HepG2 (cell line): ENCODE results near the gene ANKRD42. TPM values are rescaled to one million over a fixed set of nuclear protein-coding genes. Genes with fewer than 3 reads are reported as not detected.

Experiments used
- CHD2 ChIP-seq: IDR thresholded peaks from 2 replicates; pipeline ENCODE4 v1.6.1; 2011; ENCODE audit warnings: low read depth, low read length, improper control_type of control experiment
- FOSL1 ChIP-seq: sonication (generic); formaldehyde crosslinking; IDR thresholded peaks from 2 replicates; pipeline ENCODE4 v1.9.0; 2021; ENCODE audit warnings: missing genetic modification reagents, borderline replicate concordance
- HHEX ChIP-seq: IDR thresholded peaks from 2 replicates; pipeline ENCODE4 v1.6.1; 2016; ENCODE audit warnings: control low read depth
- IKZF1 ChIP-seq: fragments of 450-650 bp; IDR thresholded peaks from 2 replicates; pipeline ENCODE4 v1.7.1; 2016
- ISX ChIP-seq: sonication (generic); formaldehyde crosslinking; conservative IDR thresholded peaks from 2 replicates; pipeline ENCODE4 v1.5.0; 2020; ENCODE audit warnings: missing genetic modification reagents
- NFE2L2 ChIP-seq: fragments of 150-350 bp; IDR thresholded peaks from 2 replicates; pipeline ENCODE4 v1.6.1; 2014; ENCODE audit warnings: low read length
- ZFP1 ChIP-seq: IDR thresholded peaks from 2 replicates; pipeline ENCODE4 v1.6.1; 2016
- ZNF260 ChIP-seq: sonication (generic); formaldehyde crosslinking; IDR thresholded peaks from 2 replicates; pipeline ENCODE4 v1.4.0; 2020; ENCODE audit warnings: missing genetic modification reagents, low read depth, mild to moderate bottlenecking, borderline replicate concordance
- ZNF430 ChIP-seq: sonication (generic); formaldehyde crosslinking; IDR thresholded peaks from 2 replicates; pipeline ENCODE4 v1.9.0; 2021; ENCODE audit warnings: mild to moderate bottlenecking, missing genetic modification reagents
- polyA plus RNA-seq, 8 experiments: library from polyadenylated mRNA; depleted of rRNA in 3 of 8; stranded (reverse) in 7 of 8; unstranded in 1 of 8; fragments of >200 nt; fragmentation: Illumina TruSeq in 4 of 8; extraction: Trizol in 4 of 8; gene quantifications; 2 replicates each; pipeline versions ENCODE4 v1.2.1 to v1.2.3, GENCODE V29; 2011 to 2016; ENCODE audit warnings: low read depth in 4 of 8, missing spikeins in 1 of 8, mixed read lengths in 1 of 8; ENCODE audit not compliant: insufficient read depth in 1 of 8
- total RNA-seq, 5 experiments: library from RNA; depleted of rRNA; stranded (reverse); fragments of >200 nt; fragmentation: Illumina TruSeq; extraction: Trizol; gene quantifications; 2 replicates each; pipeline ENCODE4 v1.2.3, GENCODE V29; 2016; ENCODE audit warnings: low read depth in 1 of 5
- TF ChIP-seq, protein P1 (sequence below): sonication (generic); formaldehyde crosslinking; IDR thresholded peaks from 2 replicates; pipeline ENCODE4 v1.5.0; 2020; ENCODE audit warnings: mild to moderate bottlenecking, missing genetic modification reagents, borderline replicate concordance
- TF ChIP-seq, protein P2 (sequence below): IDR thresholded peaks from 2 replicates; pipeline ENCODE4 v1.6.1; 2016; ENCODE audit warnings: low read depth, borderline replicate concordance
- TF ChIP-seq, protein P3 (sequence below): sonication (generic); formaldehyde crosslinking; IDR thresholded peaks from 2 replicates; pipeline ENCODE4 v1.5.0; 2020; ENCODE audit warnings: mild to moderate bottlenecking, missing genetic modification reagents
- TF ChIP-seq, protein P4 (sequence below): sonication (generic); formaldehyde crosslinking; IDR thresholded peaks from 2 replicates; pipeline ENCODE4 v1.9.0; 2021; ENCODE audit warnings: missing genetic modification reagents, mild to moderate bottlenecking, borderline replicate concordance
- TF ChIP-seq, protein P5 (sequence below): sonication (generic); formaldehyde crosslinking; IDR thresholded peaks from 2 replicates; pipeline ENCODE4 v1.5.1; 2020; ENCODE audit warnings: mild to moderate bottlenecking, moderate library complexity, missing genetic modification reagents

ANKRD42 gene
- total and polyA plus RNA-seq, 2 of the 13 experiments (the other 11 are each of a cell fraction or from before 2014, with no cell fraction given), result 2.2 to 3.7 TPM

DNA sequence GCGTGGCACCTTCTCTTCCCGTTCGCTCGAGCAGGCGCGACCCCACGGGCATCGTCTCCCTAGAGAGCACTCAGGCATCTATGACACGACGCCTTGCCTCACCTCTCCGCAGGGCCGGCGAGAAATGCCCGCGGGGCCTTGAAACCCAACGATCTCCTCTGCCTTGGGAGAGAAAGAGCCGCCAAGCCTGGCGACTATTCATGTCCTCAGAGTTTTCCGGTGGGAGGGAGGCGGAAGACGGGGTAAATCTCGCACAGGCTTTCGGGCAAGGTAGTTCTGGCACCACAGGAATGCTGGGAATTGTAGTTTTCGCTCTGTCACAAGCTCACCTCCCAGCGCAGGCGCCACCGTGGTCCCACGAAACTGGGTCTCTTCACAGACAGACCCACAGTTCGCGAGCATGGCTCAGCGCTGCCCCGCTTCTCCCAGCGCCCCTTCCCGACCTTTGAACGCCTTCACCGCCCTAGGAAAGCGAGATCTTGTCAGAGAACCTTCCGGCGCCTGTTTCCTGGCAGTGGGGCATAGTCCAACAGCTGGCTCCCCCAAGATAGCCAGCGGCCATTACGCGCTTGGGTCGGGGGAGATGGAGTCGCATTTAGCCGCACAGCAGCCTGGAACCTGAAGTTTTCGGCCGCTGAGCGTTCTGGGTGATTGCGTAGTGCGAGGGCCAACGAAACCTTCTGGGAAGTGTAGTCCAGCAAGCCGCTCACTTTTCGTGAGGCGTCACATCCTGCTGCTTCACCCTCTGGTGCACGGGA, 92.4 kb downstream of the ANKRD42 start, which contains the start of gene CCDC90B (continued):
- TF ChIP-seq, protein P1, sequence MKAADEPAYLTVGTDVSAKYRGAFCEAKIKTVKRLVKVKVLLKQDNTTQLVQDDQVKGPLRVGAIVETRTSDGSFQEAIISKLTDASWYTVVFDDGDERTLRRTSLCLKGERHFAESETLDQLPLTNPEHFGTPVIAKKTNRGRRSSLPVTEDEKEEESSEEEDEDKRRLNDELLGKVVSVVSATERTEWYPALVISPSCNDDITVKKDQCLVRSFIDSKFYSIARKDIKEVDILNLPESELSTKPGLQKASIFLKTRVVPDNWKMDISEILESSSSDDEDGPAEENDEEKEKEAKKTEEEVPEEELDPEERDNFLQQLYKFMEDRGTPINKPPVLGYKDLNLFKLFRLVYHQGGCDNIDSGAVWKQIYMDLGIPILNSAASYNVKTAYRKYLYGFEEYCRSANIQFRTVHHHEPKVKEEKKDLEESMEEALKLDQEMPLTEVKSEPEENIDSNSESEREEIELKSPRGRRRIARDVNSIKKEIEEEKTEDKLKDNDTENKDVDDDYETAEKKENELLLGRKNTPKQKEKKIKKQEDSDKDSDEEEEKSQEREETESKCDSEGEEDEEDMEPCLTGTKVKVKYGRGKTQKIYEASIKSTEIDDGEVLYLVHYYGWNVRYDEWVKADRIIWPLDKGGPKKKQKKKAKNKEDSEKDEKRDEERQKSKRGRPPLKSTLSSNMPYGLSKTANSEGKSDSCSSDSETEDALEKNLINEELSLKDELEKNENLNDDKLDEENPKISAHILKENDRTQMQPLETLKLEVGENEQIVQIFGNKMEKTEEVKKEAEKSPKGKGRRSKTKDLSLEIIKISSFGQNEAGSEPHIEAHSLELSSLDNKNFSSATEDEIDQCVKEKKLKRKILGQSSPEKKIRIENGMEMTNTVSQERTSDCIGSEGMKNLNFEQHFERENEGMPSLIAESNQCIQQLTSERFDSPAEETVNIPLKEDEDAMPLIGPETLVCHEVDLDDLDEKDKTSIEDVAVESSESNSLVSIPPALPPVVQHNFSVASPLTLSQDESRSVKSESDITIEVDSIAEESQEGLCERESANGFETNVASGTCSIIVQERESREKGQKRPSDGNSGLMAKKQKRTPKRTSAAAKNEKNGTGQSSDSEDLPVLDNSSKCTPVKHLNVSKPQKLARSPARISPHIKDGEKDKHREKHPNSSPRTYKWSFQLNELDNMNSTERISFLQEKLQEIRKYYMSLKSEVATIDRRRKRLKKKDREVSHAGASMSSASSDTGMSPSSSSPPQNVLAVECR (CRISPR knock-in tag), result peak; percentile 92
- TF ChIP-seq ZFP1 (CRISPR knock-in tag) (0 out of 2 replicates have a peak, but pooled peaks have one; percentile 49), ZNF430 (CRISPR knock-in tag) (peak; percentile 65; the same call in 1 of the 2 replicates), IKZF1 (no peak), FOSL1 (CRISPR knock-in tag) (no peak), HHEX (CRISPR knock-in tag) (no peak), ISX (CRISPR knock-in tag) (no peak), ZNF260 (CRISPR knock-in tag) (no peak), CHD2 (no peak; the same call in 1 of the 2 replicates), NFE2L2 (no peak)
- TF ChIP-seq, protein P2, sequence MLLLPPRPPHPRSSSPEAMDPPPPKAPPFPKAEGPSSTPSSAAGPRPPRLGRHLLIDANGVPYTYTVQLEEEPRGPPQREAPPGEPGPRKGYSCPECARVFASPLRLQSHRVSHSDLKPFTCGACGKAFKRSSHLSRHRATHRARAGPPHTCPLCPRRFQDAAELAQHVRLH (CRISPR knock-in tag), result no peak; the same call in 1 of the 2 replicates
- TF ChIP-seq, protein P3, sequence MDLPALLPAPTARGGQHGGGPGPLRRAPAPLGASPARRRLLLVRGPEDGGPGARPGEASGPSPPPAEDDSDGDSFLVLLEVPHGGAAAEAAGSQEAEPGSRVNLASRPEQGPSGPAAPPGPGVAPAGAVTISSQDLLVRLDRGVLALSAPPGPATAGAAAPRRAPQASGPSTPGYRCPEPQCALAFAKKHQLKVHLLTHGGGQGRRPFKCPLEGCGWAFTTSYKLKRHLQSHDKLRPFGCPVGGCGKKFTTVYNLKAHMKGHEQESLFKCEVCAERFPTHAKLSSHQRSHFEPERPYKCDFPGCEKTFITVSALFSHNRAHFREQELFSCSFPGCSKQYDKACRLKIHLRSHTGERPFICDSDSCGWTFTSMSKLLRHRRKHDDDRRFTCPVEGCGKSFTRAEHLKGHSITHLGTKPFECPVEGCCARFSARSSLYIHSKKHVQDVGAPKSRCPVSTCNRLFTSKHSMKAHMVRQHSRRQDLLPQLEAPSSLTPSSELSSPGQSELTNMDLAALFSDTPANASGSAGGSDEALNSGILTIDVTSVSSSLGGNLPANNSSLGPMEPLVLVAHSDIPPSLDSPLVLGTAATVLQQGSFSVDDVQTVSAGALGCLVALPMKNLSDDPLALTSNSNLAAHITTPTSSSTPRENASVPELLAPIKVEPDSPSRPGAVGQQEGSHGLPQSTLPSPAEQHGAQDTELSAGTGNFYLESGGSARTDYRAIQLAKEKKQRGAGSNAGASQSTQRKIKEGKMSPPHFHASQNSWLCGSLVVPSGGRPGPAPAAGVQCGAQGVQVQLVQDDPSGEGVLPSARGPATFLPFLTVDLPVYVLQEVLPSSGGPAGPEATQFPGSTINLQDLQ (CRISPR knock-in tag), result no peak; the same call in 1 of the 2 replicates
- TF ChIP-seq, protein P4, sequence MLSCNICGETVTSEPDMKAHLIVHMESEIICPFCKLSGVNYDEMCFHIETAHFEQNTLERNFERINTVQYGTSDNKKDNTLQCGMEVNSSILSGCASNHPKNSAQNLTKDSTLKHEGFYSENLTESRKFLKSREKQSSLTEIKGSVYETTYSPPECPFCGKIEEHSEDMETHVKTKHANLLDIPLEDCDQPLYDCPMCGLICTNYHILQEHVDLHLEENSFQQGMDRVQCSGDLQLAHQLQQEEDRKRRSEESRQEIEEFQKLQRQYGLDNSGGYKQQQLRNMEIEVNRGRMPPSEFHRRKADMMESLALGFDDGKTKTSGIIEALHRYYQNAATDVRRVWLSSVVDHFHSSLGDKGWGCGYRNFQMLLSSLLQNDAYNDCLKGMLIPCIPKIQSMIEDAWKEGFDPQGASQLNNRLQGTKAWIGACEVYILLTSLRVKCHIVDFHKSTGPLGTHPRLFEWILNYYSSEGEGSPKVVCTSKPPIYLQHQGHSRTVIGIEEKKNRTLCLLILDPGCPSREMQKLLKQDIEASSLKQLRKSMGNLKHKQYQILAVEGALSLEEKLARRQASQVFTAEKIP (CRISPR knock-in tag), result no peak
- TF ChIP-seq, protein P5, sequence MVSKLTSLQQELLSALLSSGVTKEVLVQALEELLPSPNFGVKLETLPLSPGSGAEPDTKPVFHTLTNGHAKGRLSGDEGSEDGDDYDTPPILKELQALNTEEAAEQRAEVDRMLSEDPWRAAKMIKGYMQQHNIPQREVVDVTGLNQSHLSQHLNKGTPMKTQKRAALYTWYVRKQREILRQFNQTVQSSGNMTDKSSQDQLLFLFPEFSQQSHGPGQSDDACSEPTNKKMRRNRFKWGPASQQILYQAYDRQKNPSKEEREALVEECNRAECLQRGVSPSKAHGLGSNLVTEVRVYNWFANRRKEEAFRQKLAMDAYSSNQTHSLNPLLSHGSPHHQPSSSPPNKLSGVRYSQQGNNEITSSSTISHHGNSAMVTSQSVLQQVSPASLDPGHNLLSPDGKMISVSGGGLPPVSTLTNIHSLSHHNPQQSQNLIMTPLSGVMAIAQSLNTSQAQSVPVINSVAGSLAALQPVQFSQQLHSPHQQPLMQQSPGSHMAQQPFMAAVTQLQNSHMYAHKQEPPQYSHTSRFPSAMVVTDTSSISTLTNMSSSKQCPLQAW (CRISPR knock-in tag), result peak; percentile 74; the same call in 1 of the 2 replicates
